ENCODE data around the gene APLNR.

- TF ChIP-seq ZNF592 (IDR thresholded peaks at IDR 0.05): no peak
- no peak for TF ChIP-seq HDAC2 (IDR thresholded peaks at IDR 0.05)
- no peak for TF ChIP-seq BACH1 (IDR thresholded peaks at IDR 0.05; ENCODE audit: borderline replicate concordance)
- no peak for TF ChIP-seq TCF7 (IDR thresholded peaks at IDR 0.05; ENCODE audit: borderline replicate concordance)
- TF ChIP-seq USF2 (IDR thresholded peaks at IDR 0.05; ENCODE audit: borderline replicate concordance, low read depth, low read length): no peak
These were observed 26.3 kb upstream of the APLNR start for GRCh38 chr11:57263351-57263750.
